ENCODE data around the gene SPOP.

SPOP gene

GRCh38 chr17:49715717-49716279 is 37.9 kb upstream of the SPOP start:
- 82% methylated on average over 6 of the region's 9 CpGs for WGBS
- H3K4me1 ChIP-seq (ENCODE audit: control insufficient read depth, insufficient read depth, low read depth, low read length): no peaks in the 10 kb centered on the region
- H4K91ac ChIP-seq (ENCODE audit: low read length): no peak overlapping the region
- no peak overlapping the region for H2AFZ ChIP-seq (ENCODE audit: low read depth, low read length)
- no peak overlapping the region for H3K4me2 ChIP-seq (ENCODE audit: low read length, poor library complexity, severe bottlenecking)
- H2BK120ac ChIP-seq (ENCODE audit: low read depth, low read length): no peak overlapping the region
- no peak overlapping the region for H4K8ac ChIP-seq (ENCODE audit: low read length)
- no peak overlapping the region for H3K9ac ChIP-seq (ENCODE audit: low read length)
- H3K9me3 ChIP-seq (ENCODE audit: control insufficient read depth, low read length): no peaks in the 10 kb centered on the region
- no peak overlapping the region for H2BK12ac ChIP-seq (ENCODE audit: low read length in 2 of 2)
- H3K27me3 ChIP-seq (ENCODE audit: control insufficient read depth in 1 of 2, insufficient read depth in 1 of 2, low read length in 2 of 2): no peaks in the 10 kb centered on the region
- H2BK5ac ChIP-seq (ENCODE audit: low read depth, low read length, poor library complexity, severe bottlenecking): no peak overlapping the region
- H2AK5ac ChIP-seq (ENCODE audit: low read length, severe bottlenecking): no peak overlapping the region
- H3K18ac ChIP-seq (ENCODE audit: low read depth in 1 of 2, low read length in 2 of 2): no peak overlapping the region
- peaks cover 30 to 62% of the 10 kb centered on the region in 2 experiments for H3K36me3 ChIP-seq (ENCODE audit: control insufficient read depth in 1 of 2, insufficient read depth in 2 of 2, low read depth in 1 of 2, low read length in 2 of 2)
- no peak overlapping the region for H3K23ac ChIP-seq (ENCODE audit: low read length in 2 of 2)
- no peaks in the 10 kb centered on the region for H3K79me1 ChIP-seq (replicated peaks; ENCODE audit: low read length, poor library complexity, severe bottlenecking)
- no peak for DNase-seq
- no peak overlapping the region for H3K14ac ChIP-seq (ENCODE audit: low read length in 2 of 2)
- no peak overlapping the region for H3K27ac ChIP-seq (ENCODE audit: low read length, poor library complexity, severe bottlenecking)
- no peak overlapping the region for H3K4me3 ChIP-seq (ENCODE audit: insufficient read depth in 1 of 2, low read depth in 1 of 2, low read length in 2 of 2)
- H2BK15ac ChIP-seq (ENCODE audit: low read depth, poor library complexity, severe bottlenecking): no peak overlapping the region
- H3K4ac ChIP-seq (ENCODE audit: low read depth in 1 of 2, low read length in 2 of 2): no peak overlapping the region

- WGBS: 78% methylated on average over 4 of the region's 4 CpGs
- Histone ChIP-seq H4K91ac (ENCODE audit: low read length) (no peak overlapping the region), H3K79me1 (replicated peaks; ENCODE audit: low read length, poor library complexity, severe bottlenecking) (no peaks in the 10 kb centered on the region), H4K8ac (ENCODE audit: low read length) (no peak overlapping the region), H3K9ac (ENCODE audit: low read length) (no peak overlapping the region), H2AK5ac (ENCODE audit: low read length, severe bottlenecking) (no peak overlapping the region), H2BK15ac (ENCODE audit: low read depth, poor library complexity, severe bottlenecking) (no peak overlapping the region), H3K18ac (ENCODE audit: low read depth in 1 of 2, low read length in 2 of 2) (no peak overlapping the region), H3K14ac (ENCODE audit: low read length in 2 of 2) (no peak overlapping the region), H2AFZ (ENCODE audit: low read depth, low read length) (no peak overlapping the region), H2BK12ac (ENCODE audit: low read length in 2 of 2) (no peak overlapping the region), H3K4ac (ENCODE audit: low read depth in 1 of 2, low read length in 2 of 2) (no peak overlapping the region), H3K36me3 (ENCODE audit: control insufficient read depth in 1 of 2, insufficient read depth in 2 of 2, low read depth in 1 of 2, low read length in 2 of 2) (peaks cover 32 to 63% of the 10 kb centered on the region in 2 experiments), H2BK5ac (ENCODE audit: low read depth, low read length, poor library complexity, severe bottlenecking) (no peak overlapping the region), H3K23ac (ENCODE audit: low read length in 2 of 2) (no peak overlapping the region), H3K27me3 (ENCODE audit: control insufficient read depth in 1 of 2, insufficient read depth in 1 of 2, low read length in 2 of 2) (no peaks in the 10 kb centered on the region), H3K4me1 (ENCODE audit: control insufficient read depth, insufficient read depth, low read depth, low read length) (no peaks in the 10 kb centered on the region), H2BK120ac (ENCODE audit: low read depth, low read length) (no peak overlapping the region), H3K9me3 (ENCODE audit: control insufficient read depth, low read length) (no peaks in the 10 kb centered on the region), H3K4me2 (ENCODE audit: low read length, poor library complexity, severe bottlenecking) (no peak overlapping the region), H3K4me3 (ENCODE audit: insufficient read depth in 1 of 2, low read depth in 1 of 2, low read length in 2 of 2) (no peak overlapping the region), H3K27ac (ENCODE audit: low read length, poor library complexity, severe bottlenecking) (no peak overlapping the region)
- DNase-seq: no peak
Measured at GRCh38 chr17:49715216-49715615, 37.3 kb upstream of the SPOP start.

- Histone ChIP-seq H3K4me2 (ENCODE audit: low read length, poor library complexity, severe bottlenecking) (peak overlapping the region; percentile 58), H3K36me3 (ENCODE audit: control insufficient read depth in 1 of 2, insufficient read depth in 2 of 2, low read depth in 1 of 2, low read length in 2 of 2) (peaks cover 30 to 42% of the 10 kb centered on the region in 2 experiments), H3K4me3 (ENCODE audit: insufficient read depth in 1 of 2, low read depth in 1 of 2, low read length in 2 of 2) (peak overlapping the region; percentile 46 to 90), H3K27ac (ENCODE audit: low read length, poor library complexity, severe bottlenecking) (no peak overlapping the region), H3K27me3 (ENCODE audit: control insufficient read depth in 1 of 2, insufficient read depth in 1 of 2, low read length in 2 of 2) (no peaks in the 10 kb centered on the region), H3K4ac (ENCODE audit: low read depth in 1 of 2, low read length in 2 of 2) (no peak overlapping the region), H2BK12ac (ENCODE audit: low read length in 2 of 2) (no peak overlapping the region), H3K14ac (ENCODE audit: low read length in 2 of 2) (no peak overlapping the region), H4K91ac (ENCODE audit: low read length) (peak overlapping the region; percentile 54), H3K9ac (ENCODE audit: low read length) (peak overlapping the region; percentile 96), H3K79me1 (replicated peaks; ENCODE audit: low read length, poor library complexity, severe bottlenecking) (peaks cover 27% of the 10 kb centered on the region), H3K9me3 (ENCODE audit: control insufficient read depth, low read length) (no peaks in the 10 kb centered on the region), H3K18ac (ENCODE audit: low read depth in 1 of 2, low read length in 2 of 2) (peak overlapping the region in 1 of 2 experiments; percentile 77), H3K23ac (ENCODE audit: low read length in 2 of 2) (no peak overlapping the region), H4K8ac (ENCODE audit: low read length) (peak overlapping the region; percentile 57), H3K4me1 (ENCODE audit: control insufficient read depth, insufficient read depth, low read depth, low read length) (peaks cover 3% of the 10 kb centered on the region), H2AK5ac (ENCODE audit: low read length, severe bottlenecking) (peak overlapping the region; percentile 63), H2AFZ (ENCODE audit: low read depth, low read length) (peak overlapping the region; percentile 49), H2BK5ac (ENCODE audit: low read depth, low read length, poor library complexity, severe bottlenecking) (no peak overlapping the region), H2BK120ac (ENCODE audit: low read depth, low read length) (no peak overlapping the region), H2BK15ac (ENCODE audit: low read depth, poor library complexity, severe bottlenecking) (no peak overlapping the region)
- 64% methylated on average over 13 of the region's 15 CpGs for WGBS
- no peak for DNase-seq
Measured at GRCh38 chr17:49708515-49709183, 30.8 kb upstream of the SPOP start.

- Histone ChIP-seq H3K9me3 (ENCODE audit: control insufficient read depth, low read length) (no peaks in the 10 kb centered on the region), H3K4me2 (ENCODE audit: low read length, poor library complexity, severe bottlenecking) (peak within 1 kb of the TSS; percentile 90), H2BK15ac (ENCODE audit: low read depth, poor library complexity, severe bottlenecking) (peak within 1 kb of the TSS; percentile 99), H3K4ac (ENCODE audit: low read depth in 1 of 2, low read length in 2 of 2) (peak within 1 kb of the TSS in 1 of 2 experiments; percentile 84), H2AFZ (ENCODE audit: low read depth, low read length) (peak within 1 kb of the TSS; percentile 70), H2AK5ac (ENCODE audit: low read length, severe bottlenecking) (peak within 1 kb of the TSS; percentile 63), H2BK12ac (ENCODE audit: low read length in 2 of 2) (no peak within 1 kb of the TSS), H3K4me3 (ENCODE audit: insufficient read depth in 1 of 2, low read depth in 1 of 2, low read length in 2 of 2) (peak within 1 kb of the TSS; percentile 90 to 96), H3K79me1 (replicated peaks; ENCODE audit: low read length, poor library complexity, severe bottlenecking) (peaks cover 29% of the 10 kb centered on the region), H4K91ac (ENCODE audit: low read length) (peak within 1 kb of the TSS; percentile 88), H4K8ac (ENCODE audit: low read length) (peak within 1 kb of the TSS; percentile 90), H3K27me3 (ENCODE audit: control insufficient read depth in 1 of 2, insufficient read depth in 1 of 2, low read length in 2 of 2) (no peaks in the 10 kb centered on the region), H2BK120ac (ENCODE audit: low read depth, low read length) (peak within 1 kb of the TSS; percentile 97), H3K4me1 (ENCODE audit: control insufficient read depth, insufficient read depth, low read depth, low read length) (peaks cover 3% of the 10 kb centered on the region), H3K23ac (ENCODE audit: low read length in 2 of 2) (no peak within 1 kb of the TSS), H3K14ac (ENCODE audit: low read length in 2 of 2) (no peak within 1 kb of the TSS), H3K27ac (ENCODE audit: low read length, poor library complexity, severe bottlenecking) (peak within 1 kb of the TSS; percentile 97), H3K18ac (ENCODE audit: low read depth in 1 of 2, low read length in 2 of 2) (peak within 1 kb of the TSS in 1 of 2 experiments; percentile 91), H3K9ac (ENCODE audit: low read length) (peak within 1 kb of the TSS; percentile 96), H2BK5ac (ENCODE audit: low read depth, low read length, poor library complexity, severe bottlenecking) (peak within 1 kb of the TSS; percentile 100), H3K36me3 (ENCODE audit: control insufficient read depth in 1 of 2, insufficient read depth in 2 of 2, low read depth in 1 of 2, low read length in 2 of 2) (peaks cover 37 to 42% of the 10 kb centered on the region in 2 experiments)
- 3% methylated on average over 51 of the region's 53 CpGs for WGBS
- DNase-seq: peak; percentile 99
Measured at GRCh38 chr17:49707608-49708514, 30.0 kb upstream of the SPOP start, which contains the start of gene SLC35B1. Gene SLC35B1, minus strand, starts transcription at chr17:49707964. Its CDS starts 131 bp downstream, at chr17:49707833.
